G401.6 (cell line): ENCODE measurements around the gene ACSM5.
"Not testable (repeated sequence)": the region's sequence is repeated elsewhere in the genome, so short reads cannot be mapped to it uniquely, and the experiment has no call there.

ENCODE experiments used
- FAIRE-seq: peaks from 2 replicates; lab custom pipeline; 2012; peaks lifted over from hg19 to GRCh38; lab: Jason Lieb, UNC

Gene ACSM5

GRCh38 chr16:20451364-20451763 lies 42.0 kb downstream of the ACSM5 start, which contains the start of gene ACSM2A:
TSS of gene ACSM2A (plus strand) at chr16:20451521. CDS start at chr16:20460115, 8,594 bp downstream.
- not testable (repeated sequence) for FAIRE-seq

GRCh38 chr16:20453633-20454032 lies 44.3 kb downstream of the ACSM5 start:
- FAIRE-seq: not testable (repeated sequence)

- not testable (repeated sequence) for FAIRE-seq
Observed at GRCh38 chr16:20459227-20459626, 49.9 kb downstream of the ACSM5 start.

- not testable (repeated sequence) for FAIRE-seq
Observed at GRCh38 chr16:20460313-20460712, 51.0 kb downstream of the ACSM5 start.

- FAIRE-seq: not testable (repeated sequence)
Observed at GRCh38 chr16:20468954-20469353, 59.6 kb downstream of the ACSM5 start.

GRCh38 chr16:20469930-20470329 lies 60.6 kb downstream of the ACSM5 start:
- not testable (repeated sequence) for FAIRE-seq

GRCh38 chr16:20470732-20471131 lies 61.4 kb downstream of the ACSM5 start:
- not testable (repeated sequence) for FAIRE-seq

GRCh38 chr16:20477188-20477744 lies 67.9 kb downstream of the ACSM5 start:
- FAIRE-seq: not testable (repeated sequence)

GRCh38 chr16:20483989-20484388 lies 74.7 kb downstream of the ACSM5 start:
- not testable (repeated sequence) for FAIRE-seq

GRCh38 chr16:20484726-20485125 lies 75.4 kb downstream of the ACSM5 start:
- no peak for FAIRE-seq

- FAIRE-seq: no peak
Observed at GRCh38 chr16:20485408-20485807, 76.1 kb downstream of the ACSM5 start.
